Glutamatergic neuron (in vitro differentiated cells): Measurements from ENCODE around the gene TRAF7. TPM values are rescaled to one million over a fixed set of nuclear protein-coding genes. Genes with fewer than 3 reads are reported as not detected.
"Not testable (repeated sequence)": the region's sequence is repeated elsewhere in the genome, so short reads cannot be mapped to it uniquely, and the experiment has no call there.

Experiments used
- DNase-seq: peaks from one replicate; pipeline ENCODE4 v3.0.0; 2022
- H3K27ac Mint-ChIP-seq: one replicate; pipeline ENCODE4 v1.8.0; 2020; ENCODE audit warnings: mild to moderate bottlenecking, mixed read lengths, inconsistent platforms; ENCODE audit not compliant: unreplicated experiment
- H3K27me3 Mint-ChIP-seq: one replicate; pipeline ENCODE4 v1.8.0; 2020; ENCODE audit warnings: mild to moderate bottlenecking, moderate library complexity, mixed read lengths, inconsistent platforms; ENCODE audit not compliant: unreplicated experiment
- H3K36me3 Mint-ChIP-seq: one replicate; pipeline ENCODE4 v1.8.0; 2020; ENCODE audit warnings: mild to moderate bottlenecking, mixed read lengths, inconsistent platforms; ENCODE audit not compliant: unreplicated experiment
- H3K4me1 Mint-ChIP-seq: one replicate; pipeline ENCODE4 v1.8.0; 2020; ENCODE audit warnings: mild to moderate bottlenecking, low read depth, mixed read lengths, inconsistent platforms; ENCODE audit not compliant: unreplicated experiment
- H3K4me3 Mint-ChIP-seq: one replicate; pipeline ENCODE4 v1.8.0; 2020; ENCODE audit warnings: mild to moderate bottlenecking, mixed read lengths, inconsistent platforms; ENCODE audit not compliant: unreplicated experiment
- H3K9me3 Mint-ChIP-seq: one replicate; pipeline ENCODE4 v1.8.0; 2020; ENCODE audit warnings: mild to moderate bottlenecking, moderate library complexity, mixed read lengths, inconsistent platforms; ENCODE audit not compliant: unreplicated experiment
- CTCF ChIP-seq: fragments of 200-600 bp; sonication (generic); IDR thresholded peaks from one replicate; pipeline ENCODE4 v1.5.0; 2021; ENCODE audit not compliant: partially characterized antibody, unreplicated experiment
- total RNA-seq: library from RNA; stranded (reverse); fragmentation: NEBNext Ultra II Directional; extraction: Animal tissue kit (Norgen Biotek cat#: 25700); gene quantifications from one replicate; pipeline ENCODE4 v1.2.1, GENCODE V29; 2021; ENCODE audit not compliant: unreplicated experiment

Gene TRAF7
- total RNA-seq, 1 donor from 2014 or later: 74.8 TPM

DNA sequence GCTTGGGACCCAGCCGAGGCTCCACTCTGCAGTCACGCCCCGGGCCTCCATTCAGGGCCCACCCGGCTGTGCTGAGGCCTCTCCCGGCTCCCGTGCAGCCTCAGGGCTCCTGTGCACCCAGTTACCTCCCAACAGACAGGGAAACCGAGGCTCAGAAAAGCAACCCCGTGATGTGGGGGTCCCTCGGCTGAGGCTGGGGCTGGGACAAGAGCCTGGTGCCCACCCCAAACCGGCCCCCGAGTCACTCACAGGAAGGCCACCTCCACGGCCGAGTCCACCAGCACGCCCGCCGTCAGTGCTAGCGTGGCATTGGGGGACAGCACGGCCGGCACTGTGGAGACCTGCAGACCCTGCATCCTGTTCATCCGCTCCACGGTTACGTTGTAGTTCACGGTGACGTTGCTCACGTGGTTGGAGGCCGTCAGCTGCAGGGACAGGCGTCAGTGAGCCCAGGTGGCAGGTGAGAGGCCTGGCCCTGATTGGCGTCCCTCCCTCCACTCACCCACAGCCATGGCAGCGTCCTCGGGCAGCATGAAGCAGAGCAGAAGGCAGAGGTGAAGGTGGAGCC lies 43.0 kb upstream of the TRAF7 start:
- H3K4me3 Mint-ChIP-seq, H3K27me3 Mint-ChIP-seq, H3K36me3 Mint-ChIP-seq, H3K4me1 Mint-ChIP-seq, H3K9me3 Mint-ChIP-seq, H3K27ac Mint-ChIP-seq, DNase-seq: not testable (repeated sequence)

DNA sequence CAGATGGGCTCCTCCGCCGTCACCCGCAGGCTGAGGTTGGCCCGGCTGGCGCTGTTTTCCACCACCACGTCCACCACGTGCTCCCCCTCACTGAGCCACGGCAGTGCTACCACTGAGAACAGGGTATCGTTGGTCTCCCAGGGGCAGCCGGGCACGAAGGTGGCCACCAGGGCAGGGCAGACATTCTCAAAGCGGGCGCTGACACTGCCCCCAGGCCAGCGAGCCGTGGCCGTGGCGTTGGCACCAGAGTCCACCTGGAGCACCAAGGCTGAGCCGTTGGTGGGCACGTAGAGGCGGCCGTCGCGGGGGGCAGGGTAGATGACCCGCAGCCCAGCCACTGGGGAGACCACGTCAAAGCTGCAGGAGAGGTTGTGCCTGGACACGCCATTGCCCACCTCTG lies 41.4 kb upstream of the TRAF7 start:
- H3K4me1 Mint-ChIP-seq, H3K36me3 Mint-ChIP-seq: not testable (repeated sequence)

DNA sequence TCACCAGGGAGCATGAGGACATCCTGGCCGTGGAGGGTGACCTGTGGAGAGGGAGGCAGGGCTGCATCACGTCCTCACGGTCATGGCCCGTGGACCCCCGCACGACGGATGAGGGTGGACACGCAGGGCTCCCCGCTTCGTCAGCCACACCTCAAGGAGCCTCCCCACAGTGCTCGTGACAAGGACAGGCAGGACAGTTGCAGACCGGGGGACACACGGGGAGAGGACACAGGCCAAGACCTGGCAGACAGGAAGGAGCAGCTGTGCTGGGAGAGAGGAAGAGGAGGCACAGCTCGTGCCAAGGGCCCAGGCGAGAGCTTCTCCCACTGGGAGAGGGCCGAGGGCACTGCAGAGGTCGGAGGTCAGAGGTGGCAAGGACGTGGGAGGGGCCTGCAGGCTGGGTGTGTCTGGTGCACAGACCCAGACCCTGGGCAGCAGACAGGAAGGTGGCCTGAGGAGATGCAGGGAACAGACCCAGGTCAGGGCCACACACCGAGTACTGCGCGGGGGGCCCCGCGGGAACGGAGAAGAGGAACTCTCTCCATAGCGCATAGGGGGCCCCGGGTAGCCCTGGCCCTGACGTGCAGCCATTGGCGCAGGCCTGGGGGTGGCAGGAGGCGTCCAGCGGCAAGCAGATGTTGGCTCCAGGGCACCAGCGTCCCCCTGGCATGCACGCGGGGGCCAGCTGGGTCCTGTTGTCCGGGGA lies 40.5 kb upstream of the TRAF7 start:
- H3K4me3 Mint-ChIP-seq, H3K27me3 Mint-ChIP-seq, DNase-seq, H3K4me1 Mint-ChIP-seq, H3K36me3 Mint-ChIP-seq, H3K9me3 Mint-ChIP-seq: not testable (repeated sequence)
- H3K27ac Mint-ChIP-seq: peak overlapping the region; percentile 38

More for the DNA sequence above, 41.4 kb upstream of the TRAF7 start:
- H3K4me3 Mint-ChIP-seq, H3K27ac Mint-ChIP-seq, DNase-seq, H3K27me3 Mint-ChIP-seq, H3K9me3 Mint-ChIP-seq: not testable (repeated sequence)

- TF ChIP-seq CTCF: no peak
- Mint-ChIP-seq H3K27ac (no peak overlapping the region), H3K9me3 (peaks cover 3% of the 10 kb centered on the region), H3K27me3 (peaks cover 6% of the 10 kb centered on the region), H3K4me1 (no peaks in the 10 kb centered on the region), H3K36me3 (no peaks in the 10 kb centered on the region), H3K4me3 (no peak overlapping the region)
- DNase-seq: no peak
These were observed 40.0 kb upstream of the TRAF7 start for GRCh38 chr16:2115591-2115973.

DNA sequence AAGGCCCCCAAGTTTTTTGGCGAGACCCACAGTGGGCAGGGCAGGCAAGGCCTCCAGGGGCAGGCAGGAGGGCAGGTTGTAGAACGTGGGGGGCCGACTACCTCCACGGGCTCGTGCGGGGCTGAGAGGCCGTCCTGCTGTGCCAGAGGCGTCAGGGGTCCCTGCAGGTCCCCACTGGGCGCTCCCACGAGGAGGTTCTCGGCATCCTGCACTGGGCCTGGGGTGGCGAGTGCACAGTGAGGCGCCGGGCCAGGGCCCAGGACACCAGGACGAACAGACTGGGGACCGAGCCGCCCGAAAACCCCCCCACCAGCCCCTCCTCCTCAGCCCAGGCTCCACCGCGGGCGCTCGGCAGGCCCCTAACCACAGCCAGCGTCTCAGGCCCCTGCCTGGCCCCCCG lies 39.2 kb upstream of the TRAF7 start:
- not testable (repeated sequence) for H3K27me3 Mint-ChIP-seq, H3K9me3 Mint-ChIP-seq, DNase-seq, H3K27ac Mint-ChIP-seq, H3K4me1 Mint-ChIP-seq, H3K4me3 Mint-ChIP-seq, H3K36me3 Mint-ChIP-seq

DNA sequence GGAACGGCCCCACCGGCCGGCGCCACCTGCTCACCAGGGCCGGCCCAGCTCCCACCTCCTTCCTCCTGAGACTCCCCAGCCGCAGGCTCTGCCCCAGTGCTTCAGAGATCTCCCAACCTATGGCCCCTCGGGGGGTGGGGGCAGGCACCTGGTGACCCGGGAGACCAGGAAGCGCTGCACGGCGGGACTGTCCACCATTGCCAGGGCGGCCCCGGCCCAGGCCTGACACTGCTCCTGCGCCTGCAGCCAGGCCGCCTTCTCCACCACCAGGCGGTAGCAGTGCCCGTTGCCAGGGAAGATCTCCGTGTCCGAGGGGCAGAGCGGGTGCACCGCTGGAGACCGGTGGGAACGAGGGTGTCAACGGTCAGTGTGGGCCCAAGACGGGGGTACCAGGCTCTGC lies 38.2 kb upstream of the TRAF7 start:
- not testable (repeated sequence) for H3K36me3 Mint-ChIP-seq, H3K4me3 Mint-ChIP-seq, H3K27me3 Mint-ChIP-seq, DNase-seq, H3K27ac Mint-ChIP-seq, H3K4me1 Mint-ChIP-seq, H3K9me3 Mint-ChIP-seq

GRCh38 chr16:2117960-2118722 lies 37.4 kb upstream of the TRAF7 start:
- not testable (repeated sequence) for H3K36me3 Mint-ChIP-seq, H3K4me1 Mint-ChIP-seq, H3K27me3 Mint-ChIP-seq, H3K9me3 Mint-ChIP-seq, H3K4me3 Mint-ChIP-seq, DNase-seq, H3K27ac Mint-ChIP-seq

GRCh38 chr16:2121325-2121724 lies 34.3 kb upstream of the TRAF7 start:
- not testable (repeated sequence) for H3K27me3 Mint-ChIP-seq, H3K4me1 Mint-ChIP-seq, H3K36me3 Mint-ChIP-seq, H3K9me3 Mint-ChIP-seq, DNase-seq
- Mint-ChIP-seq H3K27ac (peak overlapping the region; percentile 36), H3K4me3 (peak overlapping the region; percentile 28)
